CD4-positive, CD25-positive, alpha-beta regulatory T cell (primary cell): ENCODE measurements around the gene AFF1. TPM values are rescaled to one million over a fixed set of nuclear protein-coding genes. Genes with fewer than 3 reads are reported as not detected.
A peak's percentile ranks its signal among the peaks of the same experiment; 100 is the strongest.

Experiments
- ATAC-seq, 2 donors: fragments of 150-1000 bp; cut with Tn5 transposase; one replicate each; pipeline ENCODE4 v1.10.0; 2021; ENCODE audit warnings: low read depth in 2 of 2, moderate number of reproducible peaks in 2 of 2, moderate library complexity in 1 of 2
- DNase-seq, 3 donors: peaks; one replicate each; pipeline versions ENCODE4 v3.0.0 to v3.0.0-alpha.2; 2012 to 2022; ENCODE audit warnings: mixed read lengths in 1 of 3
- H3K27ac ChIP-seq: one replicate; pipeline ENCODE4 v1.7.0; 2013; ENCODE audit warnings: mild to moderate bottlenecking, low read length; ENCODE audit not compliant: insufficient read depth, poor library complexity, severe bottlenecking
- H3K27me3 ChIP-seq: one replicate; pipeline ENCODE4 v1.7.0; 2013; ENCODE audit warnings: low read length; ENCODE audit not compliant: control insufficient read depth, insufficient read depth
- H3K36me3 ChIP-seq: one replicate; pipeline ENCODE4 v1.7.0; 2013; ENCODE audit warnings: mild to moderate bottlenecking, low read length, moderate library complexity; ENCODE audit not compliant: control insufficient read depth, insufficient read depth
- H3K4me1 ChIP-seq: 2 replicates; pipeline ENCODE4 v1.7.0; 2013; ENCODE audit warnings: mild to moderate bottlenecking, low read length; ENCODE audit not compliant: insufficient read depth, control insufficient read depth, poor library complexity, severe bottlenecking
- H3K4me3 ChIP-seq: one replicate; pipeline ENCODE4 v1.7.0; 2013; ENCODE audit warnings: low read depth, mild to moderate bottlenecking, low read length, moderate library complexity
- H3K9me3 ChIP-seq, 2 experiments: 1 replicate in 1 of 2; 2 replicates in 1 of 2; pipeline ENCODE4 v1.7.0; 2013; ENCODE audit warnings: low read length in 2 of 2, mild to moderate bottlenecking in 1 of 2, moderate library complexity in 1 of 2; ENCODE audit not compliant: control insufficient read depth in 2 of 2
- H3K27ac Mint-ChIP-seq, 3 donors: one replicate each; pipeline ENCODE4 v1.8.0; 2020 to 2022; ENCODE audit warnings: mild to moderate bottlenecking in 3 of 3, mixed read lengths in 3 of 3, moderate library complexity in 2 of 3
- H3K27me3 Mint-ChIP-seq: one replicate; pipeline ENCODE4 v1.8.0; 2022; ENCODE audit warnings: mild to moderate bottlenecking, mixed read lengths
- H3K36me3 Mint-ChIP-seq: one replicate; pipeline ENCODE4 v1.8.0; 2020; ENCODE audit warnings: mixed read lengths
- H3K4me1 Mint-ChIP-seq, 4 donors: one replicate each; pipeline ENCODE4 v1.8.0; 2020 to 2022; ENCODE audit warnings: mixed read lengths in 4 of 4, mild to moderate bottlenecking in 1 of 4
- H3K4me3 Mint-ChIP-seq, 4 donors: one replicate each; pipeline ENCODE4 v1.8.0; 2020 to 2022; ENCODE audit warnings: mild to moderate bottlenecking in 4 of 4, mixed read lengths in 4 of 4, moderate library complexity in 3 of 4
- H3K9me3 Mint-ChIP-seq, 7 donors: one replicate each; pipeline ENCODE4 v1.8.0; 2020 to 2022; ENCODE audit warnings: mixed read lengths in 7 of 7, mild to moderate bottlenecking in 3 of 7, moderate library complexity in 2 of 7
- polyA plus RNA-seq, 4 donors: library from polyadenylated mRNA; unstranded; fragments of 300-500 nt; fragmentation: Illumina TruSeq; gene quantifications; one replicate each; pipeline ENCODE4 v1.2.3, GENCODE V29; 2021
- total RNA-seq: library from RNA; stranded (reverse); gene quantifications from one replicate; pipeline ENCODE4 v1.2.3, GENCODE V29; 2022

Gene AFF1
- total and polyA plus RNA-seq, 5 donors from 2014 or later = 18.1 to 122 (median 37.4) TPM

GRCh38 chr4:86896596-86896995 lies 38.2 kb upstream of the AFF1 start:
- peaks cover 3% of the 10 kb centered on the region for H3K27me3 ChIP-seq
- no peak overlapping the region for H3K4me3 Mint-ChIP-seq
- peaks cover 0 to 8% (median 4%) of the 10 kb centered on the region in 4 donors for H3K4me1 Mint-ChIP-seq
- no peak for DNase-seq
- H3K36me3 ChIP-seq = no peaks in the 10 kb centered on the region
- peaks cover 12% of the 10 kb centered on the region for H3K4me1 ChIP-seq
- no peaks in the 10 kb centered on the region for H3K9me3 ChIP-seq
- no peaks in the 10 kb centered on the region for H3K36me3 Mint-ChIP-seq
- no peaks in the 10 kb centered on the region for H3K9me3 Mint-ChIP-seq
- no peak for ATAC-seq
- no peak overlapping the region for H3K27ac Mint-ChIP-seq
- no peak overlapping the region for H3K27ac ChIP-seq
- H3K4me3 ChIP-seq = no peak overlapping the region
- peaks cover 15% of the 10 kb centered on the region for H3K27me3 Mint-ChIP-seq

DNA sequence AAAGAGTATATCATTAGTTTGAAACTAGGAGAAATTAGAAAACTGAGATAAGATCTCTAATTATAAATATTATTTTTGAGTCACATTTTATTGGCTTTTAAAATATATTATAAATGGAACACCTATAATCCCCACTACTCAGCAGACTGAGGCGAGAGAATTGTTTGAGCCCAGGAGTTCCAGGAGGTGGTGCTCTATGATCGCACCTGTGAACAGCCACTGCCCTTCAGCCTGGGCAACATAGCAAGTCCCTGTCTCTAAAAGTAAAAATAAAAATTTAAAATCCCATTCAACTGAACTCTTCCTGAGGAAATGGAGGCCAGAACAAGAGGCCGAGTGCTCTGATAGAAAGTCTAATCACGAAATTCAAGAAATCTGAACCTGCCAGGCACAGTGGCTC lies 36.2 kb upstream of the AFF1 start:
- Histone ChIP-seq H3K4me3 (no peak overlapping the region), H3K27me3 (no peaks in the 10 kb centered on the region), H3K9me3 (no peaks in the 10 kb centered on the region), H3K27ac (no peak overlapping the region), H3K36me3 (no peaks in the 10 kb centered on the region), H3K4me1 (no peaks in the 10 kb centered on the region)
- Mint-ChIP-seq H3K9me3 (no peaks in the 10 kb centered on the region), H3K4me3 (no peak overlapping the region), H3K27ac (no peak overlapping the region), H3K36me3 (no peaks in the 10 kb centered on the region), H3K4me1 (no peaks in the 10 kb centered on the region), H3K27me3 (peaks cover 17% of the 10 kb centered on the region)
- DNase-seq = no peak
- no peak for ATAC-seq

DNA sequence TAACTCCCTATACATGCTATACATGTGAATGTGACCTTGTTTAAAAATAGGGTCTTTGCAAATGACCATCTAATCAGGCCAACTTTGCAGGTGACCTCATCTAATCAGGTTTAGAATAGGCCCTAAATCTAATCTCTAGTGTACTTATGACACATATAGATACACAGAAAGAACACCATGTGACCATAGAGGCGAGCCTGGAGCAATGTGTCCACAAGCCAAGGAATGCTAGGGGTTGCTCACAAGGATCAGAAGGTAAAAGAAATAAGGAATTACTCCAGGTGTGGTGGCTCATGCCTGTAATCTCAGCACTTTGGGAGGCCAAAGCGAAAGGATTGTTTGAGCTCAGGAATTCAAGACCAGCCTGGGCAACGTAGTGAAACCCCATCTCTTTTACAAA lies 32.9 kb upstream of the AFF1 start:
- H3K4me3 Mint-ChIP-seq = no peak overlapping the region
- ATAC-seq = no peak
- Histone ChIP-seq H3K27ac (no peak overlapping the region), H3K4me1 (peaks cover 6% of the 10 kb centered on the region), H3K36me3 (no peaks in the 10 kb centered on the region), H3K9me3 (no peaks in the 10 kb centered on the region), H3K27me3 (no peaks in the 10 kb centered on the region), H3K4me3 (no peak overlapping the region)
- no peaks in the 10 kb centered on the region for H3K4me1 Mint-ChIP-seq
- no peaks in the 10 kb centered on the region for H3K36me3 Mint-ChIP-seq
- no peaks in the 10 kb centered on the region for H3K9me3 Mint-ChIP-seq
- DNase-seq = no peak
- peaks cover 27% of the 10 kb centered on the region for H3K27me3 Mint-ChIP-seq
- H3K27ac Mint-ChIP-seq = no peak overlapping the region

- Mint-ChIP-seq H3K9me3 (no peaks in the 10 kb centered on the region), H3K4me3 (peak overlapping the region in 2 of 4 donors; percentile 52 to 53), H3K27me3 (peaks cover 13% of the 10 kb centered on the region), H3K27ac (peak overlapping the region in 1 of 3 donors; percentile 0), H3K36me3 (no peaks in the 10 kb centered on the region), H3K4me1 (peaks cover 3 to 12% (median 9%) of the 10 kb centered on the region in 4 donors)
- DNase-seq (no peak), ATAC-seq (no peak)
- Histone ChIP-seq H3K27ac (no peak overlapping the region), H3K4me3 (peak overlapping the region; percentile 24), H3K4me1 (peaks cover 6% of the 10 kb centered on the region), H3K27me3 (no peaks in the 10 kb centered on the region), H3K36me3 (no peaks in the 10 kb centered on the region), H3K9me3 (no peaks in the 10 kb centered on the region)
Measured at GRCh38 chr4:86908251-86908657, 26.6 kb upstream of the AFF1 start.

DNA sequence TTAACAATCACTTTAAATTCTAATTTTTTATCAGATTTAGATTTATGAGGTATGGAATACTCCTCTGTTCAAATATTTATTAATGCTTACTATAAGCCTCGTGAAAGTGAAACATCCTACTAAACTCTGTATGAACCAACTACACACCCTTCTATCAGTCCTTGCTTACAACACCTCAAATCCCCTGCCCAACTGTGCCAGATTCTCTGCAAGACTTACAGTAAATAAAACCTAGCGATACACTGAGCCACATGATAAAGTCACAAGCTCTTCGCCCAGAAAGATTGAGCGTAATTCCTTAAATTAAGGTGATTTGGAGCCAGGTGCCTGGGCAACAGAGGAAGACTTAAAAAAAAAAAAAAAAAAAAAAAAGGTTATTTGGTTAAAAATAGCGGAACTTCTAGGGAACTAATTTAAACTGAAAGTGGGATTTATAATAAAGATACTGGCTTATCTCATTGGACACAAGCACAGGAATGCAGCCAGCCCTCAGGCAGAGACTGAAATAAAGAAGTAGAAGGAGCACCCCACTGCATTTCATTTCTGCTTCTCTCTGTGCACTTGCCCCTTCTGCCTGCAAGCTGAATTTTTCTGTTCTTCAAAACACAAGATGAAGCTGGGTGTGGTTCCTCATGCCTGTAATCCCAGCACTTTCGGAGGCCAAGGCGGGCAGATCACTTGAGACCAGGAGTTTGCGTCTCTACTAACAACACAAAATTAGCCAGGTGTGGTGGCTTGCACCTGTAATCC lies 25.1 kb upstream of the AFF1 start:
- Histone ChIP-seq H3K4me1 (no peaks in the 10 kb centered on the region), H3K27me3 (no peaks in the 10 kb centered on the region), H3K4me3 (no peak overlapping the region), H3K9me3 (no peaks in the 10 kb centered on the region), H3K36me3 (no peaks in the 10 kb centered on the region), H3K27ac (no peak overlapping the region)
- ATAC-seq = no peak
- Mint-ChIP-seq H3K4me3 (no peak overlapping the region), H3K4me1 (peaks cover 3 to 12% (median 9%) of the 10 kb centered on the region in 4 donors), H3K9me3 (no peaks in the 10 kb centered on the region), H3K36me3 (peaks cover 3% of the 10 kb centered on the region), H3K27me3 (peaks cover 6% of the 10 kb centered on the region), H3K27ac (no peak overlapping the region)
- no peak for DNase-seq

- H3K36me3 ChIP-seq = no peaks in the 10 kb centered on the region
- no peaks in the 10 kb centered on the region for H3K9me3 ChIP-seq
- Mint-ChIP-seq H3K9me3 (no peaks in the 10 kb centered on the region), H3K27ac (no peak overlapping the region), H3K36me3 (peaks cover 9% of the 10 kb centered on the region), H3K4me1 (peaks cover 3 to 12% (median 9%) of the 10 kb centered on the region in 4 donors), H3K27me3 (peaks cover 6% of the 10 kb centered on the region), H3K4me3 (no peak overlapping the region)
- no peak overlapping the region for H3K27ac ChIP-seq
- no peaks in the 10 kb centered on the region for H3K4me1 ChIP-seq
- H3K27me3 ChIP-seq = no peaks in the 10 kb centered on the region
- no peak for DNase-seq
- no peak overlapping the region for H3K4me3 ChIP-seq
- ATAC-seq = no peak
Measured at GRCh38 chr4:86910369-86910768, 24.4 kb upstream of the AFF1 start.

- Mint-ChIP-seq H3K27ac (no peak overlapping the region), H3K4me1 (peaks cover 3 to 12% (median 9%) of the 10 kb centered on the region in 4 donors)
- ATAC-seq = no peak
Measured at GRCh38 chr4:86910820-86911684, 23.8 kb upstream of the AFF1 start.

More at GRCh38 chr4:86910820-86911684, 23.8 kb upstream of the AFF1 start:
- Histone ChIP-seq H3K36me3 (no peaks in the 10 kb centered on the region), H3K4me3 (no peak overlapping the region), H3K27me3 (no peaks in the 10 kb centered on the region), H3K9me3 (no peaks in the 10 kb centered on the region), H3K4me1 (no peaks in the 10 kb centered on the region), H3K27ac (no peak overlapping the region)
- Mint-ChIP-seq H3K4me3 (no peak overlapping the region), H3K36me3 (peaks cover 9% of the 10 kb centered on the region), H3K9me3 (peaks cover 0 to 2% (median 0%) of the 10 kb centered on the region in 7 donors), H3K27me3 (peaks cover 6% of the 10 kb centered on the region)
- no peak for DNase-seq
